ENCODE measurements around the gene SLC19A1.

GRCh38 chr21:45480701-45481500 is 61.3 kb downstream of the SLC19A1 start:
- TF ChIP-seq CTCF (IDR thresholded peaks at IDR 0.05) (no peak), POLR2A (IDR thresholded peaks at IDR 0.05) (no peak)

Measured in right lobe of liver (tissue), 4 donors.